ENCODE results near the gene DAB2IP.

Gene DAB2IP

GRCh38 chr9:121808781-121809180 lies 157.3 kb downstream of the DAB2IP start:
- Histone ChIP-seq H3F3A (ENCODE audit: insufficient read depth) (no peaks in the 10 kb centered on the region), H3K27me3 (ENCODE audit: low read length) (no peaks in the 10 kb centered on the region), H3K79me2 (ENCODE audit: insufficient read depth, low read length) (no peaks in the 10 kb centered on the region), H3K4me3 (ENCODE audit: insufficient read depth, low read length, poor library complexity, severe bottlenecking) (no peak overlapping the region), H3K9me2 (replicated peaks; ENCODE audit: insufficient read depth, low read length) (no peaks in the 10 kb centered on the region), H2AFZ (ENCODE audit: low read depth, low read length, severe bottlenecking) (no peak overlapping the region), H4K20me1 (ENCODE audit: low read depth, low read length) (no peaks in the 10 kb centered on the region), H3K9me3 (ENCODE audit: insufficient read depth, low read length) (no peaks in the 10 kb centered on the region), H3K36me3 (ENCODE audit: low read length) (no peaks in the 10 kb centered on the region), H3K4me2 (ENCODE audit: low read depth, low read length, poor library complexity, severe bottlenecking) (no peak overlapping the region), H3K9ac (ENCODE audit: low read length) (no peak overlapping the region), H3K27ac (ENCODE audit: low read depth, low read length) (no peak overlapping the region)
- TF ChIP-seq CTCF (IDR thresholded peaks at IDR 0.05; ENCODE audit: insufficient read depth, low read length, poor library complexity, severe bottlenecking) (no peak), EZH2phosphoT487 (conservative IDR thresholded peaks at IDR 0.05; ENCODE audit: low read length) (no peak)

GRCh38 chr9:121809356-121810050 lies 158.1 kb downstream of the DAB2IP start:
- no peak overlapping the region for H2AFZ ChIP-seq (ENCODE audit: low read depth, low read length, severe bottlenecking)
- H3K36me3 ChIP-seq (ENCODE audit: low read length) = no peaks in the 10 kb centered on the region
- no peak for TF ChIP-seq EZH2phosphoT487 (conservative IDR thresholded peaks at IDR 0.05; ENCODE audit: low read length)
- no peak for TF ChIP-seq CTCF (IDR thresholded peaks at IDR 0.05; ENCODE audit: insufficient read depth, low read length, poor library complexity, severe bottlenecking)
- H3F3A ChIP-seq (ENCODE audit: insufficient read depth) = no peaks in the 10 kb centered on the region
- no peaks in the 10 kb centered on the region for H3K79me2 ChIP-seq (ENCODE audit: insufficient read depth, low read length)
- no peaks in the 10 kb centered on the region for H4K20me1 ChIP-seq (ENCODE audit: low read depth, low read length)
- H3K9me2 ChIP-seq (replicated peaks; ENCODE audit: insufficient read depth, low read length) = no peaks in the 10 kb centered on the region
- H3K9me3 ChIP-seq (ENCODE audit: insufficient read depth, low read length) = no peaks in the 10 kb centered on the region
- no peak overlapping the region for H3K4me2 ChIP-seq (ENCODE audit: low read depth, low read length, poor library complexity, severe bottlenecking)
- no peaks in the 10 kb centered on the region for H3K27me3 ChIP-seq (ENCODE audit: low read length)
- H3K9ac ChIP-seq (ENCODE audit: low read length) = no peak overlapping the region
- no peak overlapping the region for H3K4me3 ChIP-seq (ENCODE audit: insufficient read depth, low read length, poor library complexity, severe bottlenecking)
- H3K27ac ChIP-seq (ENCODE audit: low read depth, low read length) = no peak overlapping the region

- no peak overlapping the region for H3K27ac ChIP-seq (ENCODE audit: low read depth, low read length)
- H3K79me2 ChIP-seq (ENCODE audit: insufficient read depth, low read length) = no peaks in the 10 kb centered on the region
- no peak overlapping the region for H3K4me3 ChIP-seq (ENCODE audit: insufficient read depth, low read length, poor library complexity, severe bottlenecking)
- H3K9me3 ChIP-seq (ENCODE audit: insufficient read depth, low read length) = no peaks in the 10 kb centered on the region
- H3K36me3 ChIP-seq (ENCODE audit: low read length) = no peaks in the 10 kb centered on the region
- no peak overlapping the region for H3K9ac ChIP-seq (ENCODE audit: low read length)
- no peaks in the 10 kb centered on the region for H3K27me3 ChIP-seq (ENCODE audit: low read length)
- H2AFZ ChIP-seq (ENCODE audit: low read depth, low read length, severe bottlenecking) = no peak overlapping the region
- H4K20me1 ChIP-seq (ENCODE audit: low read depth, low read length) = no peaks in the 10 kb centered on the region
- TF ChIP-seq CTCF (IDR thresholded peaks at IDR 0.05; ENCODE audit: insufficient read depth, low read length, poor library complexity, severe bottlenecking) (no peak), EZH2phosphoT487 (conservative IDR thresholded peaks at IDR 0.05; ENCODE audit: low read length) (no peak)
- H3K9me2 ChIP-seq (replicated peaks; ENCODE audit: insufficient read depth, low read length) = no peaks in the 10 kb centered on the region
- H3F3A ChIP-seq (ENCODE audit: insufficient read depth) = no peaks in the 10 kb centered on the region
- no peak overlapping the region for H3K4me2 ChIP-seq (ENCODE audit: low read depth, low read length, poor library complexity, severe bottlenecking)
These were observed 159.1 kb downstream of the DAB2IP start for GRCh38 chr9:121810489-121810888.
